Measurements from ENCODE around the gene RALGPS1. TPM values are rescaled to one million over a fixed set of nuclear protein-coding genes. Genes with fewer than 3 reads are reported as not detected.

RALGPS1 gene
- total and polyA plus RNA-seq, 2 of the 8 experiments (the other 6 are each of a cell fraction or from before 2014, with no cell fraction given), result 20.0 to 23.5 TPM

DNA sequence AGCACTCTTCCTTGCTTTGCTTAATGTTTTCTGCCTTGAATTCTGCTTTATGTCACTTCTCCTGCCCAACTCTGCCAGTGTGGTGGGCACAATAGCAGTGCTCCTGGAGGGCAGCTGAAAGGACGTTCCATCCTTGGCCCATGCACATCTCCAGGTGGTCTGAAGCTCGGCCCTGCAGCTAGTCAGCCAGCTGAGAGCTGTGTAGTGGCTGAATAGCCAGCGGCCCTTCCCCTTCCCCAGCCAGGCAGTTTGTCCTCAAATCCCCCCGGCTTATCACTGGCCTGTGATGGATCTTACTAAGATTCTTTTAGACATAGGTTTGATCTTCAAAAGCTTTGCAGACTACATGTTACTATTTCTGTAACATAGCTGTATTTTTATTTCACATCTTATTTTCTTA is 250.5 kb downstream of the RALGPS1 start:
- Histone ChIP-seq H3K27ac (ENCODE audit: low read depth, low read length) (no peak overlapping the region), H3K9me3 (ENCODE audit: insufficient read depth in 2 of 2, low read depth in 1 of 2, low read length in 1 of 2) (no peaks in the 10 kb centered on the region), H4K5ac (ENCODE audit: insufficient read length, low read depth, low read length) (no peak overlapping the region), H4K20me1 (replicated peaks in 1 of 2; ENCODE audit: control insufficient read depth in 1 of 2, insufficient read depth in 2 of 2, low read length in 2 of 2) (no peaks in the 10 kb centered on the region), H3K9ac (replicated peaks in 1 of 4; ENCODE audit: extremely low read depth in 1 of 4, low read depth in 3 of 4, low read length in 3 of 4) (no peak overlapping the region), H3K79me2 (ENCODE audit: control insufficient read depth in 1 of 2, insufficient read depth in 2 of 2, low read length in 2 of 2) (no peaks in the 10 kb centered on the region), H3K4me2 (ENCODE audit: insufficient read depth in 1 of 2, low read depth in 2 of 2, low read length in 2 of 2) (0 out of 4 replicates have a peak overlapping the region, but pooled peaks of 1 of the 2 experiments have one; percentile 33), H3K36me3 (ENCODE audit: control insufficient read depth in 2 of 4, insufficient read depth in 4 of 4, low read length in 3 of 4) (no peaks in the 10 kb centered on the region; a peak in 2 of 8 replicates), H3K18ac (ENCODE audit: extremely low read depth, low read length) (no peak overlapping the region), H3K4me3 (ENCODE audit: extremely low read depth in 1 of 4, insufficient read depth in 2 of 4, low read depth in 3 of 4, low read length in 4 of 4) (no peak overlapping the region), H3K23ac (ENCODE audit: insufficient read length) (no peak overlapping the region), H2AFZ (ENCODE audit: low read length) (no peak overlapping the region), H3K4ac (replicated peaks; ENCODE audit: insufficient read length, low read depth, low read length) (no peak overlapping the region), H3K56ac (replicated peaks; ENCODE audit: insufficient read length, low read depth, low read length) (no peak overlapping the region), H2BK15ac (ENCODE audit: low read length) (no peak overlapping the region), H2BK5ac (ENCODE audit: low read depth, low read length) (no peak overlapping the region), H2BK120ac (replicated peaks; ENCODE audit: low read depth, low read length) (no peak overlapping the region), H3K14ac (ENCODE audit: insufficient read length) (no peak overlapping the region), H4K91ac (replicated peaks; ENCODE audit: insufficient read length, low read length) (no peak overlapping the region), H3K4me1 (replicated peaks in 1 of 4; ENCODE audit: control insufficient read depth in 3 of 4, insufficient read depth in 4 of 4, low read length in 3 of 4) (peaks cover 0 to 6% (median 3%) of the 10 kb centered on the region in 4 experiments; a peak in 4 of 7 replicates), H4K8ac (ENCODE audit: extremely low read depth, insufficient read depth, low read length) (no peak overlapping the region), H2AK5ac (ENCODE audit: low read depth, low read length) (no peak overlapping the region), H3K23me2 (ENCODE audit: low read depth, low read length) (no peaks in the 10 kb centered on the region), H2BK12ac (ENCODE audit: low read depth, low read length) (no peak overlapping the region), H2BK20ac (ENCODE audit: low read length) (no peak overlapping the region), H3K79me1 (ENCODE audit: low read depth, low read length) (no peaks in the 10 kb centered on the region), H3K27me3 (replicated peaks in 1 of 4; ENCODE audit: control insufficient read depth in 3 of 4, extremely low read depth in 1 of 4, insufficient read depth in 3 of 4, low read length in 3 of 4) (no peaks in the 10 kb centered on the region)
- DNase-seq (ENCODE audit: low read depth in 1 of 2, low spot score in 2 of 2), result no peak
- no peak for TF ChIP-seq ZNF274 (IDR thresholded peaks at IDR 0.05; ENCODE audit: borderline replicate concordance, extremely low read depth, low read length)
- no peak for TF ChIP-seq JUND (IDR thresholded peaks at IDR 0.05; ENCODE audit: low read length)
- no peak for TF ChIP-seq KDM5A (IDR thresholded peaks at IDR 0.05; ENCODE audit: low read length)
- no peak for TF ChIP-seq KDM1A (IDR thresholded peaks at IDR 0.05; ENCODE audit: borderline replicate concordance, low read length)
- TF ChIP-seq SP1 (IDR thresholded peaks at IDR 0.05; ENCODE audit: low read depth, low read length), result no peak
- no peak for TF ChIP-seq SP4 (IDR thresholded peaks at IDR 0.05; ENCODE audit: low read length)
- no peak for TF ChIP-seq ATF3 (IDR thresholded peaks at IDR 0.05; ENCODE audit: insufficient read depth, low read depth, low read length)
- 79% methylated on average over 4 of the region's 4 CpGs; no CpG with 5 or more reads in 1 of the 2 experiments for WGBS, 2 experiments (ENCODE audit: extremely low coverage in 1 of 2, insufficient coverage in 1 of 2, insufficient read length in 1 of 2, insufficient replicate concordance in 2 of 2, low coverage in 1 of 2, low lambda C conversion rate in 2 of 2, missing lambda C conversion rate in 1 of 2)
- FAIRE-seq, result no peak
- ChIA-PET CTCF (ENCODE audit: partially characterized antibody) (interaction anchor here (0.6 to 1.8 kb wide), 10 partner anchors 14 to 502 kb away, joined by 3 to 5 read pairs (median 4); no protein-coding TSS in a partner anchor), POLR2A (ENCODE audit: partially characterized antibody) (no interaction called here)

Measured in H1 (cell line).